Adipocyte (in vitro differentiated cells): ENCODE results near the gene RDH8.
"Not testable (repeated sequence)": the region's sequence is repeated elsewhere in the genome, so short reads cannot be mapped to it uniquely, and the experiment has no call there.

ENCODE experiments used
- DNase-seq: peaks from one replicate; pipeline ENCODE4 v3.0.0-alpha.2; 2015; ENCODE audit warnings: low read depth
- H3K27me3 ChIP-seq: replicated peaks from 2 replicates; pipeline ENCODE4 v1.7.0; 2013; ENCODE audit warnings: mild to moderate bottlenecking, low read length, moderate library complexity; ENCODE audit not compliant: control insufficient read depth, insufficient read depth
- H3K36me3 ChIP-seq: 2 replicates; pipeline ENCODE4 v1.7.0; 2013; ENCODE audit warnings: low read length, mild to moderate bottlenecking, moderate library complexity; ENCODE audit not compliant: control insufficient read depth, insufficient read depth, severe bottlenecking
- H3K4me1 ChIP-seq: 2 replicates; pipeline ENCODE4 v1.7.0; 2013; ENCODE audit warnings: mild to moderate bottlenecking, low read length, moderate library complexity; ENCODE audit not compliant: control insufficient read depth, insufficient read depth
- H3K4me3 ChIP-seq: 2 replicates; pipeline ENCODE4 v1.7.0; 2013; ENCODE audit warnings: mild to moderate bottlenecking, low read length, moderate library complexity
- H3K9ac ChIP-seq: 2 replicates; pipeline ENCODE4 v1.7.0; 2013; ENCODE audit warnings: mild to moderate bottlenecking, low read length, moderate library complexity
- H3K9me3 ChIP-seq: 2 replicates; pipeline ENCODE4 v1.7.0; 2013; ENCODE audit warnings: mild to moderate bottlenecking, low read length, moderate library complexity; ENCODE audit not compliant: control insufficient read depth

The RDH8 gene

DNA sequence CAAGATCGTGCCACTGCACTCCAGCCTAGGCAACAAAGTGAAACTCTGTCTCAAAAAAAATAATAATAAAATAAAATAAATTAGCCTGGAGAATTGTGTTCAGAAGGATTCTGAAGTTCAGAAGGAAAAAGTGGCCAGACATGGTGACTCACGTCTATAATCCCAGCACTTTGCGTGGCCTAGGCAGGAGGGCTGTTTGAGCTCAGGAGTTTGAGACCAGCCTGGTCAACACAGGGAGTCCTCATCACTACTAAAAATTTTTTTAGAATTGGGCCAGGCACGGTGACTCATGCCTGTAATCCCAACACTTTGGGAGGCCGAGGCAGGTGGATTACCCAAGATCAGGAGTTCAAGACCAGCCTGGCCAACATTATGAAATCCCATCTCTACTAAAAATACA, 6.0 kb downstream of the RDH8 start:
- Histone ChIP-seq H3K9ac (no peak overlapping the region), H3K27me3 (no peaks in the 10 kb centered on the region), H3K4me1 (peaks cover 16% of the 10 kb centered on the region), H3K9me3 (no peaks in the 10 kb centered on the region), H3K4me3 (no peak overlapping the region), H3K36me3 (no peaks in the 10 kb centered on the region)
- DNase-seq: no peak

DNA sequence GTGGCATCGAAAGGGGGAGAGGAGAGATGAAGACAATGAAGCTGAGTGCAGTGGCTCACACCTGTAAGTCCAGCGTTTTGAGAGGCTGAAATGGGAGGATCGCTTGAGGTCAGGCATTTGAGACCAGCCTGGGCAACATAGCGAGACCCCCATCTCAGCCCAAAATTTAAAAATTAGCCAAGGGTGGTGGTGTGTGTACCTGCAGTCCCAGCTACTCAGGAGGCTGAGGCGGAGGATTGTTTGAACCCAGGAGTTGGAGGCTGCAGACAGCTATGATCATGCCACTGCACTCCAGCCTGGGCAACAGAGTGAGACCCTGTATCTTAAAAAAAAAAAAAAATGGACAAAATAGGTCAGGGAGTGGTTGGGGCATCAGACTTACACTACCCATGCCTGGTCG, 7.6 kb downstream of the RDH8 start:
- H3K9me3 ChIP-seq: no peaks in the 10 kb centered on the region
- no peaks in the 10 kb centered on the region for H3K36me3 ChIP-seq
- no peak for DNase-seq
- peaks cover 15% of the 10 kb centered on the region for H3K4me1 ChIP-seq
- H3K9ac ChIP-seq: no peak overlapping the region
- H3K27me3 ChIP-seq: no peaks in the 10 kb centered on the region
- no peak overlapping the region for H3K4me3 ChIP-seq

DNA sequence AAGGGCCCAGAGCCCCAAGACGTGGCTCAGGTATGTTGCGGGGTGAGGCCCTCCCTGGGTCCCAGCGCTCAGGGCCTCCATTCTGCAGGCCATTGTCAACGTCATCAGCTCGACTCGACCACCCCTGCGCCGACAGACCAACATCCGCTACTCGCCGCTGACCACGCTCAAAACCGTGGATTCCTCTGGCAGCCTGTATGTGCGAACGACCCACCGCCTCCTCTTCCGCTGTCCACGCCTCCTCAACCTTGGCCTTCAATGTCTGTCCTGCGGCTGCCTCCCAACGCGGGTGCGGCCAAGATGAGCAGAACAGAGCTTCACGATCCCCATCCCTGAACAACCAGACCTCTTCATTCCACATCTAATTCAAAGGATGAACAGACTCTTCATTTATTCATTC, 8.2 kb downstream of the RDH8 start:
- no peak for DNase-seq
- H3K4me1 ChIP-seq: peaks cover 15% of the 10 kb centered on the region
- H3K9ac ChIP-seq: no peak overlapping the region
- no peak overlapping the region for H3K4me3 ChIP-seq
- no peaks in the 10 kb centered on the region for H3K9me3 ChIP-seq
- no peaks in the 10 kb centered on the region for H3K27me3 ChIP-seq
- H3K36me3 ChIP-seq: no peaks in the 10 kb centered on the region

DNA sequence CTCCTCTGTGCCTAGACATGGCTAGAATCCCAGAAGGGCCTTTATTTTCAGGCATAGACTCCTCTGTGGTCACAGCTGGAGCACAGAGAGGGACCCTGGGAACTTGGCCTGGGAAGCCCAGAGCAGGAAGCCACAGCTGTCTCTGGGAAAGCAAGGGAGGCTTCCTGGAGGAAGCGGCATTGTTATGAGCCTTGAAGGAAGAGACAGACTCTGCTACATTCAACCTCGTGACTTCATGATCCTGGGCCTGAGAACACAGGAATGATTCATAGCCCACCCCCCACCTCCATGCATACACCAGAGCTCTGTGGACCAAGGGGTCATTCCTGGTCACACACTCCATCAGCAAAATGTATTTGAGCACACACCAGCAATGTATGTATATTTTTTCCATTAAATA, 8.6 kb downstream of the RDH8 start:
- H3K36me3 ChIP-seq: no peaks in the 10 kb centered on the region
- no peaks in the 10 kb centered on the region for H3K9me3 ChIP-seq
- no peaks in the 10 kb centered on the region for H3K27me3 ChIP-seq
- no peak for DNase-seq
- H3K4me1 ChIP-seq: peaks cover 15% of the 10 kb centered on the region
- no peak overlapping the region for H3K4me3 ChIP-seq
- H3K9ac ChIP-seq: no peak overlapping the region

DNA sequence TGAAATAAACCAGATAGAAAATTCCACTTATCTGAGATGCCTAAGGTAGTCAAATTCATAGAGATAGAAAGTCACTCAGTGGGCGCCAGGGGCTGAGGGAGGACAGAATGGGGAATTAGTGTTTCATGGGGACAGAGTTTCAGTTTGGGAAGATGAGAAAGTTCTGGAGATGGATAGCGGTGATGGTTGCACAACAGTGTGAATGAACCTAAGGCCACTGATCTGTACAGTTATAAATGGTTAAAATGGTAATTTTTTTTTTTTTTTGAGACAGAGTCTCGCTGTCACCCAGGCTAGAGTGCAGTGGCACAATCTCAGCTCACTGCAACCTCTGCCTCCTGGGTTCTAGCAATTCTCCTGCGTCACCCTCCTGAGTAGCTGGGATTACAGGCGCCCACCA, 9.8 kb downstream of the RDH8 start:
- H3K36me3 ChIP-seq, H3K27me3 ChIP-seq, H3K9ac ChIP-seq, H3K9me3 ChIP-seq, H3K4me3 ChIP-seq, DNase-seq: not testable (repeated sequence)
- H3K4me1 ChIP-seq: peaks cover 18% of the 10 kb centered on the region

DNA sequence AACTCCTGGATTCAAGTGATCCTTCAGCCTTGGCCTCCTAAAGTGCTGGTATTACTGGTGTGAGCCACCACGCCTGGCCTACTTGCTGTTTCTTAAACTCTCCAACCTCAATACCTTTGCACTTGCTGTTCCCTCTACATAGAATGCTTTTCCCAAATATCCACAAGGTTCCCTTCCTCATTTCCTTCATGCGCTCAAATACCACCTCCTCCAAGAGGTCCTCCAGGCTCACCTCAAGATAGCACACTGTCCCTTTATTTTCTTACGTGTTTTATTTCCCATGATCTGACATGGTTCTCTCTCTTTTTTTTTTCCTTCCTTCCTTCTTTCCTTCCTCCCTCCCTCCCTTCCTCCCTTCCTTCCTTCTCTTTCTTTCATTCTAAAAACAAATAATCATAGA, 13.5 kb downstream of the RDH8 start:
- Histone ChIP-seq H3K4me3 (no peak overlapping the region), H3K27me3 (peaks cover 21% of the 10 kb centered on the region), H3K9me3 (no peaks in the 10 kb centered on the region), H3K4me1 (peaks cover 12% of the 10 kb centered on the region), H3K36me3 (no peaks in the 10 kb centered on the region), H3K9ac (no peak overlapping the region)
- no peak for DNase-seq

DNA sequence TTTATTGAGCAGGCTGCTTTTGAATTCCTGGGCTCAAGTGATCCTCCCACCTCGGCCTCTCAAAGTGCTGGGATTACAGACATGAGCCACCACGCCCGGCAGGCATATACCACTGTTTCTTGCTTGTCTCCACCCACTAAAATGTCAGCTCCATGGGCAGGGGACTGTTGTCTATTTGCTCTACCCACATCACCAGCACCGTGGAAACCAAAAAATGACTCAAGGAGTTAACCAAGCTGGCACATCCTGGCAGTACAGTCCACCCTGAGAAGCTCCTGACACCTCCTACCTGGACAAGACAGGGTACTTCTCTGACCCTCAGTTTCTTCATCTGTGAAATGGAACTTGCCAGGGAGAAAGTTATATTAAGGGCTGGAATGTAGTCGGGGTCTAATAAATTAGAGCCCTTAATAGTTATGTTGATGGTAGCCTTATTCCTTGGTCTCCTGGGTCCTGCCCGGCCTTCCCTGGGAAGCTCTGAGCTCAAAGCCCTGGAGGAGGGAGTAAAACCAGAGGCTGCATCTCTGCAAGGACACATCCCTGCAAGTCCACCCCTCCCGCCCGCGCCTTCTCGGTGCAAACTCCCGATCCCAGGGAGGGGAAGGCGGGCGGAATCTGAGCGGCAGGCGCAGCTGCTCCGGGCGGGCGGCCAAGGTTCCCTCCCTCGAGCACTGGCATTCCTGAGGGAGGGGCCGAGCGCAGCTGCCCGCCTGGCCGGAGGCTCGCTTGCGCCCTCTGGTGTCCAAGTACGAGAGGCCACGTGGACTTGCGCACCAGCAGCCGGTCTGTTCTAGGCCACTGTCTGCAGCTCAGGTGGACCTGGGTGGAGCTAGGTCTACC, 14.1 kb downstream of the RDH8 start:
- peak; percentile 98 for DNase-seq
- H3K36me3 ChIP-seq: no peaks in the 10 kb centered on the region
- peaks cover 12% of the 10 kb centered on the region for H3K4me1 ChIP-seq
- no peaks in the 10 kb centered on the region for H3K9me3 ChIP-seq
- H3K4me3 ChIP-seq: peak overlapping the region; percentile 34
- no peak overlapping the region for H3K9ac ChIP-seq
- peaks cover 25% of the 10 kb centered on the region for H3K27me3 ChIP-seq

DNA sequence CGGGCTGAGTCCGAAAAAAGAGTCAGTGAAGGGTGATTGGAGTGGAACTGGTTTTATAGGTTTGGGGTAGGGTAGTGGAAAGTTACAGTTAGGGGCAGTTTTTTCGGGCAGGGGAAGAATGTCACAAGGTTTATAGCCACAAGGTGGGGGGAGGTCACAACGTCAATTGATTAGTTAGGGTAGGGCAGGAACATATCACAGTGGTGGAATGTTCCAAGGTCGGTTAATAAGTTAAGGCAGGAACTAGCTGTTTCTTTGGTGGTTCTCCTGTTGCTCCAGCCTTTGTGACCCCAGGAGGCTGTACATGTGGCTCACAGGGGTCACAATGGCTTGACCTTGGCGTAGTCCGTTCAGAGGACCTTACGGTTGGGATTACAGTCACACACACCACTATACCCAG, 20.3 kb downstream of the RDH8 start:
- no peak for DNase-seq
- Histone ChIP-seq H3K9ac (no peak overlapping the region), H3K36me3 (no peaks in the 10 kb centered on the region), H3K4me1 (peaks cover 8% of the 10 kb centered on the region), H3K27me3 (peaks cover 56% of the 10 kb centered on the region), H3K4me3 (no peak overlapping the region), H3K9me3 (no peaks in the 10 kb centered on the region)

DNA sequence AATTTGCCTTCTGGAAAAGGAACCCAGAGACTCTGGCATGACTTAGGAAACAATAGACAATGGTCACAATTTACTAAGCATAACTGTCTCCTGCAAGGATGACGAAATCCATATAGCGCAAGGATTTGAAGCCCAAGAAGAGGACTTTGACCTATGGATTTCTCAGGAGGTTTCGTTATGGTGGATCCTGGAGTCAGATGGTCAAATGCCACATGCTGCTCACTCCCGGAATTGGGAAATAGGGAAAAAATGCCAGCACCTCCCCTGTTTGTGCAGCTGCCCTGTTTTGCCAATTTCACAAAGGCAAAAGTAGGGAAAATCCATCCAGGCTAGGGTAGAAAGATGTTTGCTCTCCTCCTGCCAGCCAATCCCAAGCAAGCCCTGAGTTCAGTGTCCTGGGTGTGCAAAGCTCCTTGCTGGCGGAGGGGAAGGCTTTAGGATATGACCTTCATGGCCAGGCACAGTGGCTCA, 23.4 kb downstream of the RDH8 start:
- H3K27me3 ChIP-seq: peaks cover 46% of the 10 kb centered on the region
- no peak overlapping the region for H3K4me3 ChIP-seq
- H3K36me3 ChIP-seq: no peaks in the 10 kb centered on the region
- peaks cover 8% of the 10 kb centered on the region for H3K4me1 ChIP-seq
- no peak for DNase-seq
- no peak overlapping the region for H3K9ac ChIP-seq
- H3K9me3 ChIP-seq: peaks cover 14% of the 10 kb centered on the region

DNA sequence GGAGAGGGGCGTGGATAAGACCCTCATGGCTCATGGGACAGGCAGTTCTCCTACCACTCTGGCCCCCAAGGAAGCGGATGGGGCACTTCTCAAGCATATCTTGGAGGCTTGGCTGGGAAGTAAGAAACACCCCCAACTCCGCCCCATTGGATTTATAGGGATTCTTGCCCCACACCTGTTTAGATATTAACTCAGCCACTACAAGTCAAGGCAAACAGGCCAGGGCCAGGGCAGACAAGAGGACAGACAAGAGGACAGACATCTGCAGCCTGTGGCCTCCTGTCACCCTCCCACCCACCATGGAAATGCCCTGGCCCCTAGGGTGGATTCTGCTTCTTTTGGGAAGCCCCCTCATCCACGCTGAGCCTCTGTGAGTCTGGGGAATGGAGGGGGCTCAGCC, 24.1 kb downstream of the RDH8 start:
- H3K27me3 ChIP-seq: peaks cover 43% of the 10 kb centered on the region

DNA sequence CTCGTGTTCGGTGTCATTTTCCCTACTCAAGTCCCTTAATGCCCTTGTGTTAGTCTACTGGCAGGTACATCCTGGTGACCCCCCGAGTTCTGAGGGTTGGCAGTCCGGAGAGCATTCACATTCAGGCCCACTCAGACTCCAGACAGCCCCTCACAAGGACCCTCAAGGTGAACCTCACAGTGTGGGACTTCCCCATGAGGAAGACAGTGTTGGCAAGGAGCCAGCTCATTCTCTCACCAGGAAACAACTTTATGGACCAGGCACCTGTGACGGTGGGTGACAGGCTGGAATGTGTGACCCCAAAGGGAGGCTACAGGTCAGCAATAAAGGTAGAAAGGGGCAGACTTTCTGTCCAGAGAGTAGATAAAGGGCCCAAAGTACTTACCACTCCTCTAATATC, 24.5 kb downstream of the RDH8 start:
- H3K9ac ChIP-seq: no peak overlapping the region
- peaks cover 38% of the 10 kb centered on the region for H3K27me3 ChIP-seq
- DNase-seq: no peak
- no peak overlapping the region for H3K4me3 ChIP-seq
- peaks cover 25% of the 10 kb centered on the region for H3K9me3 ChIP-seq
- peaks cover 8% of the 10 kb centered on the region for H3K4me1 ChIP-seq
- H3K36me3 ChIP-seq: no peaks in the 10 kb centered on the region

More for the DNA sequence above, 24.1 kb downstream of the RDH8 start:
- Histone ChIP-seq H3K4me1 (peaks cover 8% of the 10 kb centered on the region), H3K9me3 (peaks cover 21% of the 10 kb centered on the region), H3K4me3 (no peak overlapping the region), H3K9ac (no peak overlapping the region), H3K36me3 (no peaks in the 10 kb centered on the region)
- DNase-seq: no peak
